C4-2B (cell line): ENCODE data around the gene TRIM47.
A peak's percentile ranks its signal among the peaks of the same experiment; 100 is the strongest.
"Not testable (repeated sequence)": the region's sequence is repeated elsewhere in the genome, so short reads cannot be mapped to it uniquely, and the experiment has no call there.

Source experiments
- H3K27ac ChIP-seq: fragments of 450-650 bp; 2 replicates; pipeline ENCODE4 v1.5.1; 2017
- CTCF ChIP-seq: fragments of 450-650 bp; conservative IDR thresholded peaks from 2 replicates; pipeline ENCODE4 v1.5.1; 2017; ENCODE audit warnings: mild to moderate bottlenecking
- ZFX ChIP-seq: fragments of 450-650 bp; IDR thresholded peaks from 2 replicates; pipeline ENCODE4 v1.6.1; 2017

Gene TRIM47

DNA sequence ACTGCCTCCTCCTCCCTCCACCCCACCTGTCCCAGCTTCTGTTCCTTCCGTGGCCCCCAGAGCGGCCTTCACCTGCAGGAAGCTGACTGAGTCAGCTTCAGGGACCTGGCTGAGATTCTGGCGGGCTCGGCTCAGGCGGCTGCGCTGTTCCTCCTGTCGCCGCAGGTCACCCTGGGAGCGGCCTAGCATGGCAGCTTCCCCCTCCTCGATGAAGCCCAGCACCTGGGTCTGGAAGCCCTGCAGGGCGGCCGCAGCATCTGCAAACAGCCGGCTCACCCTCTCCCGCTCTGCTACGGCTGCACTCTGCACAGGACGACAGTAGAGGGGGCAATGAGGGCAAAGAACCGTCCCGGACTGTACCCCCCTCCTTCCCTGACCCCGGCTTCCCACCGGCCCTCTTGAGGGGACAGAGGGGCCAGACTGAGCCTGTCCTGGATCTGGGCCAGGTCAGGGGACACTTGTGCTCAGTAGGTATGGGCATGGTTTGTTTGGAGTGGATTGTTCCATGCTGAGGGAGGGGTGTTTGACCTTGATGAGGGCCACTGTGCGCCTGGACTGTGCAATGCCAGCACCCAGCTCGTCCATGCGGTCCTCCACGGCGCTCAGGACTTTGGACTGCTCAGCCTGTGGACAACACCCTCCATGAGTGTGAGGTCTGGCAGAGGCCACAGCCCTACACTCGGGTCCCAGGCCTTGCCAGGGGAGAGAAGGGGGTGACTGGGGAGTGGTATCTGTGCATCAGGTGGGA, 2.0 kb downstream of the TRIM47 start:
- H3K27ac ChIP-seq = peak overlapping the region; percentile 57; the same call in 1 of the 2 replicates
- TF ChIP-seq CTCF (no peak), ZFX (no peak)

GRCh38 chr17:75875940-75876189, 2.5 kb downstream of the TRIM47 start:
- H3K27ac ChIP-seq = peak overlapping the region; percentile 57; the same call in 1 of the 2 replicates
- TF ChIP-seq CTCF (no peak), ZFX (no peak)

GRCh38 chr17:75875182-75875939, 3.0 kb downstream of the TRIM47 start:
- TF ChIP-seq ZFX = no peak
- TF ChIP-seq CTCF = no peak
- peak overlapping the region; percentile 57; the same call in 1 of the 2 replicates for H3K27ac ChIP-seq

- no peak for TF ChIP-seq ZFX
- no peak for TF ChIP-seq CTCF
- no peak overlapping the region for H3K27ac ChIP-seq
Measured at GRCh38 chr17:75874323-75875181, 3.8 kb downstream of the TRIM47 start.

GRCh38 chr17:75873587-75874322, 4.6 kb downstream of the TRIM47 start:
- TF ChIP-seq CTCF (no peak), ZFX (no peak)
- peak overlapping the region; percentile 52 for H3K27ac ChIP-seq

GRCh38 chr17:75872434-75873351, 5.7 kb downstream of the TRIM47 start:
- peak overlapping the region; percentile 52 for H3K27ac ChIP-seq
- 0 out of 2 replicates have a peak, but pooled peaks have one; percentile 20 for TF ChIP-seq ZFX
- TF ChIP-seq CTCF = no peak

DNA sequence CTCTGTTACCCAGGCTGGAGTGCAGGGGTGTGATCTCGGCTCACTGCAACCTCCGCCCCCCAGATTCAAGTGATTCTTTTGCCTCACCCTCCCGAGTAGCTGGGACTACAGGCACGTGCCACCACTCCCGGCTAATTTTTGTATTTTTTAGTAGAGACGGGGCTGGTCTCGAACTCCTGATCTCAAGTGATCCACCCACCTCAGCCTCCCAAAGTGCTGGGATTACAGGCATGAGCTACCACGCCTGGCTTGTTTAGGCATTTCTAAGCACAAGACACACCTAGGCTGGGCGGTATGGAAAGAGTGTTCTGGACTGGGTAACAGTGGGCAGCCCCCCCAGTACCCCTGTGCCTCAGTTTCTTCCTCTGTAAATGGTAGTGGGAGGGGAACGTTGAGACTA, 8.2 kb downstream of the TRIM47 start:
- not testable (repeated sequence) for H3K27ac ChIP-seq
